ENCODE results near the gene USP19. TPM values are rescaled to one million over a fixed set of nuclear protein-coding genes. Genes with fewer than 3 reads are reported as not detected.

Gene USP19
- total RNA-seq, 2 experiments from 2014 or later = 49.4 to 69.4 TPM

DNA sequence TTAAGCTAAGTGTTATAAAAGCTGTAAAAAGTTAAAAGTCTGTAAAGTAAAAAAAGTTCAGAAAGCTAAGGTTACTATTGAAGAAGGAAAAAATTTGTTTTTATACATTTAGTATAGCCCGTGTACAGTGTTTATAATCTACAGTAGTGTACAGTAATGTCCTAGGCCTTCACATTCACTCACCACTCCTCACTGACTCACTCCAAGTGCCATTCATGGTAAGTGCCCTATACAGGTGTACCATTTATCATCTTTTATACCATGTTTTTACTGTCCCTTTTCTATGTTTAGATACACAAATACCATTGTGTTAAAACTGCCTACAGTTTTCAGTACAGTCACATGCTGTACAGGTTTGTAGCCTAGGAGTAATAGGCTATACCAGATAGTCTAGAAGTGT, 36.7 kb upstream of the USP19 start:
- no peaks in the 10 kb centered on the region for H3K79me2 ChIP-seq (ENCODE audit: insufficient read depth, low read depth, low read length)
- no peaks in the 10 kb centered on the region for H4K20me1 ChIP-seq (ENCODE audit: insufficient read depth, low read length)
- H3K9me3 ChIP-seq (ENCODE audit: low read length) = no peaks in the 10 kb centered on the region
- no peak for TF ChIP-seq EZH2phosphoT487 (IDR thresholded peaks at IDR 0.05; ENCODE audit: borderline replicate concordance, low read depth, low read length)
- TF ChIP-seq, protein P1, sequence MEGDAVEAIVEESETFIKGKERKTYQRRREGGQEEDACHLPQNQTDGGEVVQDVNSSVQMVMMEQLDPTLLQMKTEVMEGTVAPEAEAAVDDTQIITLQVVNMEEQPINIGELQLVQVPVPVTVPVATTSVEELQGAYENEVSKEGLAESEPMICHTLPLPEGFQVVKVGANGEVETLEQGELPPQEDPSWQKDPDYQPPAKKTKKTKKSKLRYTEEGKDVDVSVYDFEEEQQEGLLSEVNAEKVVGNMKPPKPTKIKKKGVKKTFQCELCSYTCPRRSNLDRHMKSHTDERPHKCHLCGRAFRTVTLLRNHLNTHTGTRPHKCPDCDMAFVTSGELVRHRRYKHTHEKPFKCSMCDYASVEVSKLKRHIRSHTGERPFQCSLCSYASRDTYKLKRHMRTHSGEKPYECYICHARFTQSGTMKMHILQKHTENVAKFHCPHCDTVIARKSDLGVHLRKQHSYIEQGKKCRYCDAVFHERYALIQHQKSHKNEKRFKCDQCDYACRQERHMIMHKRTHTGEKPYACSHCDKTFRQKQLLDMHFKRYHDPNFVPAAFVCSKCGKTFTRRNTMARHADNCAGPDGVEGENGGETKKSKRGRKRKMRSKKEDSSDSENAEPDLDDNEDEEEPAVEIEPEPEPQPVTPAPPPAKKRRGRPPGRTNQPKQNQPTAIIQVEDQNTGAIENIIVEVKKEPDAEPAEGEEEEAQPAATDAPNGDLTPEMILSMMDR (conservative IDR thresholded peaks at IDR 0.05; ENCODE audit: low read length) = no peak
- peaks cover 6% of the 10 kb centered on the region; the same call in 1 of the 2 replicates for H3K36me3 ChIP-seq (ENCODE audit: insufficient read depth, low read length)
- no TSS peak for BruUV-seq (replicated peaks)
- DNase-seq (ENCODE audit: low spot score) = no peak
- no peak overlapping the region for H3K4me3 ChIP-seq (ENCODE audit: low read depth, low read length, poor library complexity, severe bottlenecking)
- POLR2A ChIA-PET = interaction anchor here (0.7 to 1.3 kb wide), 2 partner anchors 24 to 37 kb away, joined by 3 read pairs; partner anchors contain the start of gene USP19
- CTCF ChIA-PET (ENCODE audit: unreplicated experiment) = interaction anchor here (0.5 kb wide), 1 partner anchor 10 kb away, joined by 3 read pairs; no protein-coding TSS in a partner anchor
- no peak overlapping the region for H3K27ac ChIP-seq (ENCODE audit: low read depth, low read length, poor library complexity, severe bottlenecking)
- no peaks in the 10 kb centered on the region for H3K4me1 ChIP-seq (ENCODE audit: insufficient read depth, low read length, poor library complexity, severe bottlenecking)
- intact Hi-C loops (cut with micrococcal nuclease; ENCODE audit: unreplicated experiment) = loop anchor here (5.0 kb wide), 1 partner anchor 130 kb away; the partner anchor contains the start of gene IMPDH2
- no peaks in the 10 kb centered on the region for H3K9me2 ChIP-seq (ENCODE audit: insufficient read depth, low read length)
- no peak overlapping the region for H2AFZ ChIP-seq (ENCODE audit: low read length)
- H3K4me2 ChIP-seq (ENCODE audit: low read length) = no peak overlapping the region

DNA sequence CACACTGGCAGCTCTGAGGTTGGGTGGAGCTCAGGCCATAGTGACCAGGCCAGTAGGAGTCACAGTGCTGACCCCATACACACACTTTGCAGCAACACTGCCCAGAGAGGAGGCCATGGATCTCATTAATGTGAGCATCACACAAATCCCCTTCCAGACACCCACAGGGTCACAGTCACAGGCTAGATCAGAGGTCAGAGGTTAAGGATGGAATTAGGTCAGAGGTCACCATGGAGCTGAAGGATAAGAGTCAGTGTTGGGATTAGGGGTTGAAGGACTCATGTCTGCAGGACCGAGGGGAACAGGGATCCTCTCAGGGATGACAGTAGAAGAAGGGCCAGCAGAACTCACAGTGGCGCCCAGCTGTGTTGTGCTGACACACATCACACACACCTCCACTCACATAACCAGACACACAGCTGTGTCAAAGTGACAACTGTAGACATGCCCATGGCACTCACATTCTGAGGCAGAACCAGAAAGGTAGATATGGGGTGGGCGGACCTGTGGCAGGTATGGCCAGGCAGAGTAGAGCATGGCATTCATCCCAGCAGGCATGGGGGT, 32.8 kb upstream of the USP19 start:
- Histone ChIP-seq H2AFZ (ENCODE audit: low read length) (no peak overlapping the region), H3K4me3 (ENCODE audit: low read depth, low read length, poor library complexity, severe bottlenecking) (no peak overlapping the region), H3K27ac (ENCODE audit: low read depth, low read length, poor library complexity, severe bottlenecking) (no peak overlapping the region), H3K36me3 (ENCODE audit: insufficient read depth, low read length) (no peaks in the 10 kb centered on the region), H3K79me2 (ENCODE audit: insufficient read depth, low read depth, low read length) (no peaks in the 10 kb centered on the region), H3K4me1 (ENCODE audit: insufficient read depth, low read length, poor library complexity, severe bottlenecking) (no peaks in the 10 kb centered on the region), H4K20me1 (ENCODE audit: insufficient read depth, low read length) (no peaks in the 10 kb centered on the region), H3K9me3 (ENCODE audit: low read length) (no peaks in the 10 kb centered on the region), H3K4me2 (ENCODE audit: low read length) (no peak overlapping the region), H3K9me2 (ENCODE audit: insufficient read depth, low read length) (no peaks in the 10 kb centered on the region)
- CTCF ChIA-PET (ENCODE audit: unreplicated experiment) = no interaction called here
- POLR2A ChIA-PET = no interaction called here
- DNase-seq (ENCODE audit: low spot score) = no peak
- intact Hi-C loops (cut with micrococcal nuclease; ENCODE audit: unreplicated experiment) = no loop called here
- no peak for TF ChIP-seq EZH2phosphoT487 (IDR thresholded peaks at IDR 0.05; ENCODE audit: borderline replicate concordance, low read depth, low read length)
- TF ChIP-seq, protein P1 (conservative IDR thresholded peaks at IDR 0.05; ENCODE audit: low read length) = no peak
- BruUV-seq (replicated peaks) = no TSS peak

DNA sequence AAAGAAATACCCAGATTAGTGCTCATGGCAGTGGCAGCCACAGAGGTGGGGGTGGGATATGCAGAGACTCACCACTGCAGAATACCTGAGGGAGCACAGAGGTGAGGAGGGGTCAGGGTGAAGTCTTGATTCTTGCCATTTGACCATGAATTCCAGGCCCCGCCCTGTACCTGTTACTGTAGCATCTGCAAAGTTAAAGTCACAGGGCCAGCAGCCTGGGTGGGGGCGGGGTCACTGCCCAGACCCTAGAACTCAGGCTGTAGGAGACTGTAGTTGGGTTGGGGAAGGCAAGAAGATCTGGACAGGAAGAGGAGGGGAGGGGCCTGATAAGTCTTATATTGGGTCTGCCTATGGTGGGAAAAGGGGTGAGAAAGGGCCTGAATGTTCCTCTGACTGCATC, 31.0 kb upstream of the USP19 start:
- ChIA-PET POLR2A (no interaction called here), CTCF (ENCODE audit: unreplicated experiment) (no interaction called here)
- no peak overlapping the region for H3K4me2 ChIP-seq (ENCODE audit: low read length)
- H3K4me1 ChIP-seq (ENCODE audit: insufficient read depth, low read length, poor library complexity, severe bottlenecking) = no peaks in the 10 kb centered on the region
- H2AFZ ChIP-seq (ENCODE audit: low read length) = no peak overlapping the region
- no peaks in the 10 kb centered on the region for H3K9me2 ChIP-seq (ENCODE audit: insufficient read depth, low read length)
- TF ChIP-seq, protein P1 (conservative IDR thresholded peaks at IDR 0.05; ENCODE audit: low read length) = no peak
- TF ChIP-seq EZH2phosphoT487 (IDR thresholded peaks at IDR 0.05; ENCODE audit: borderline replicate concordance, low read depth, low read length) = no peak
- H4K20me1 ChIP-seq (ENCODE audit: insufficient read depth, low read length) = no peaks in the 10 kb centered on the region
- H3K4me3 ChIP-seq (ENCODE audit: low read depth, low read length, poor library complexity, severe bottlenecking) = no peak overlapping the region
- DNase-seq (ENCODE audit: low spot score) = no peak
- BruUV-seq (replicated peaks) = no TSS peak
- intact Hi-C loops (cut with micrococcal nuclease; ENCODE audit: unreplicated experiment) = no loop called here
- H3K79me2 ChIP-seq (ENCODE audit: insufficient read depth, low read depth, low read length) = no peaks in the 10 kb centered on the region
- no peaks in the 10 kb centered on the region for H3K36me3 ChIP-seq (ENCODE audit: insufficient read depth, low read length)
- H3K9me3 ChIP-seq (ENCODE audit: low read length) = no peaks in the 10 kb centered on the region
- no peak overlapping the region for H3K27ac ChIP-seq (ENCODE audit: low read depth, low read length, poor library complexity, severe bottlenecking)
